PC-9 (cell line): ENCODE results near the gene C21orf91. TPM values are rescaled to one million over a fixed set of nuclear protein-coding genes. Genes with fewer than 3 reads are reported as not detected.

ENCODE experiments used
- BruUV-seq: library from RNA; stranded (reverse); fragments of 400-500 nt; replicated peaks from 2 replicates; lab custom pipeline; 2021; lab: Mats Ljungman, UMichigan
- CTCF ChIA-PET: fragments of 300-600 bp; sonication (Branson Sonifier 250); formaldehyde crosslinking; loops from one replicate; lab custom pipeline; 2022; ENCODE audit warnings: antibody characterized with exemption; lab: Charles Lee
- POLR2A ChIA-PET: fragments of 300-600 bp; sonication (Branson Sonifier 250); formaldehyde crosslinking; loops from one replicate; lab custom pipeline; 2022; ENCODE audit warnings: antibody characterized with exemption; ENCODE audit not compliant: unreplicated experiment; lab: Charles Lee
- DNase-seq, 2 experiments: peaks; one replicate each; pipeline versions ENCODE4 v3.0.0 to v3.0.0-alpha.2; 2015 to 2022; ENCODE audit warnings: mixed read lengths in 1 of 2
- H2AFZ ChIP-seq: fragments of 200-600 bp; sonication (generic); 2 replicates; pipeline ENCODE4 v1.8.1; 2017; ENCODE audit warnings: antibody characterized with exemption
- H3F3A ChIP-seq: fragments of 200-600 bp; sonication (generic); 2 replicates; pipeline ENCODE4 v1.8.1; 2017; ENCODE audit warnings: antibody characterized with exemption, mild to moderate bottlenecking, low read depth; ENCODE audit not compliant: insufficient read depth
- H3K27ac ChIP-seq: fragments of 200-600 bp; sonication (generic); 2 replicates; pipeline ENCODE4 v1.6.1; 2016; ENCODE audit warnings: mixed run types
- H3K27me3 ChIP-seq: fragments of 200-600 bp; sonication (generic); 2 replicates; pipeline ENCODE4 v1.6.1; 2016; ENCODE audit warnings: low read depth, mixed run types; ENCODE audit not compliant: insufficient read depth
- H3K36me3 ChIP-seq: fragments of 200-600 bp; sonication (generic); 2 replicates; pipeline ENCODE4 v1.6.1; 2016; ENCODE audit warnings: low read depth, mixed run types
- H3K4me1 ChIP-seq: fragments of 200-600 bp; sonication (generic); replicated peaks from 2 replicates; pipeline ENCODE4 v1.6.1; 2016; ENCODE audit warnings: mixed run types; ENCODE audit not compliant: insufficient read depth
- H3K4me2 ChIP-seq: fragments of 200-600 bp; sonication (generic); 2 replicates; pipeline ENCODE4 v1.6.1; 2017; ENCODE audit warnings: mixed run types
- H3K4me3 ChIP-seq: fragments of 200-600 bp; sonication (generic); 2 replicates; pipeline ENCODE4 v1.6.1; 2016; ENCODE audit warnings: mixed run types
- H3K79me2 ChIP-seq: fragments of 200-600 bp; sonication (generic); 2 replicates; pipeline ENCODE4 v1.6.1; 2017; ENCODE audit warnings: low read depth, mixed run types
- H3K9me2 ChIP-seq: fragments of 200-600 bp; sonication (generic); 2 replicates; pipeline ENCODE4 v1.8.1; 2017; ENCODE audit warnings: mild to moderate bottlenecking; ENCODE audit not compliant: insufficient read depth
- H3K9me3 ChIP-seq: fragments of 200-600 bp; sonication (generic); 2 replicates; pipeline ENCODE4 v1.8.1; 2016; ENCODE audit warnings: low read depth; ENCODE audit not compliant: insufficient read depth
- H4K20me1 ChIP-seq: fragments of 200-600 bp; sonication (generic); 2 replicates; pipeline ENCODE4 v1.8.1; 2017; ENCODE audit not compliant: insufficient read depth
- CTCF ChIP-seq: fragments of 200-600 bp; sonication (generic); conservative IDR thresholded peaks from 2 replicates; pipeline ENCODE4 v1.6.1; 2017; ENCODE audit warnings: mixed run types, antibody characterized with exemption, mild to moderate bottlenecking, moderate library complexity
- EZH2 ChIP-seq: fragments of 200-600 bp; sonication (generic); IDR thresholded peaks from 2 replicates; pipeline ENCODE4 v1.8.0; 2017; ENCODE audit warnings: antibody characterized with exemption, low read depth
- intact Hi-C: fragments of 100-400 bp; cut with micrococcal nuclease; formaldehyde crosslinking; loops from one replicate; pipeline ENCODE4 v1.10.0; 2022; ENCODE audit not compliant: unreplicated experiment
- total RNA-seq: library from RNA; stranded (reverse); gene quantifications from 2 replicates; pipeline ENCODE4 v1.2.3, GENCODE V29; 2021

Gene C21orf91
- total RNA-seq, 1 experiment from 2014 or later: 15.5 TPM

GRCh38 chr21:17783003-17783402, 36.2 kb downstream of the C21orf91 start:
- TF ChIP-seq CTCF (no peak), EZH2 (no peak)
- no peaks in the 10 kb centered on the region for H3K9me2 ChIP-seq
- H2AFZ ChIP-seq: no peak overlapping the region
- intact Hi-C loops: no loop called here
- no peak overlapping the region for H3K4me3 ChIP-seq
- no TSS peak for BruUV-seq
- no peaks in the 10 kb centered on the region for H3K27me3 ChIP-seq
- peaks cover 7% of the 10 kb centered on the region; the same call in 1 of the 2 replicates for H3K36me3 ChIP-seq
- no peak overlapping the region for H3K4me2 ChIP-seq
- H4K20me1 ChIP-seq: no peaks in the 10 kb centered on the region
- H3K79me2 ChIP-seq: no peaks in the 10 kb centered on the region
- ChIA-PET CTCF (no interaction called here), POLR2A (no interaction called here)
- DNase-seq: no peak
- H3K9me3 ChIP-seq: no peaks in the 10 kb centered on the region
- H3K27ac ChIP-seq: no peak overlapping the region
- no peaks in the 10 kb centered on the region for H3K4me1 ChIP-seq
- H3F3A ChIP-seq: no peaks in the 10 kb centered on the region

- TF ChIP-seq EZH2: no peak
- TF ChIP-seq CTCF: no peak
- intact Hi-C loops: no loop called here
- POLR2A ChIA-PET: no interaction called here
- H3K27ac ChIP-seq: no peak overlapping the region
- no peak overlapping the region for H3K4me2 ChIP-seq
- no TSS peak for BruUV-seq
- no peaks in the 10 kb centered on the region; the same call in 1 of the 2 replicates for H3F3A ChIP-seq
- H3K9me3 ChIP-seq: no peaks in the 10 kb centered on the region
- DNase-seq: no peak
- no peak overlapping the region for H2AFZ ChIP-seq
- H3K4me3 ChIP-seq: no peak overlapping the region
- H3K27me3 ChIP-seq: no peaks in the 10 kb centered on the region
- no peaks in the 10 kb centered on the region; the same call in 1 of the 2 replicates for H3K4me1 ChIP-seq
- CTCF ChIA-PET: no interaction called here
- no peaks in the 10 kb centered on the region for H4K20me1 ChIP-seq
- peaks cover 6% of the 10 kb centered on the region; the same call in 1 of the 2 replicates for H3K36me3 ChIP-seq
- no peaks in the 10 kb centered on the region for H3K79me2 ChIP-seq
- H3K9me2 ChIP-seq: no peaks in the 10 kb centered on the region
Measured at GRCh38 chr21:17782051-17782450, 37.1 kb downstream of the C21orf91 start.

GRCh38 chr21:17781524-17781923, 37.6 kb downstream of the C21orf91 start:
- TF ChIP-seq EZH2 (no peak), CTCF (no peak)
- H3K9me2 ChIP-seq: no peaks in the 10 kb centered on the region
- intact Hi-C loops: no loop called here
- H3F3A ChIP-seq: no peaks in the 10 kb centered on the region; the same call in 1 of the 2 replicates
- no peaks in the 10 kb centered on the region for H3K79me2 ChIP-seq
- H3K36me3 ChIP-seq: peaks cover under 1% of the 10 kb centered on the region; the same call in 1 of the 2 replicates
- no peak overlapping the region for H3K27ac ChIP-seq
- no peaks in the 10 kb centered on the region for H4K20me1 ChIP-seq
- no TSS peak for BruUV-seq
- no peak overlapping the region for H2AFZ ChIP-seq
- no peaks in the 10 kb centered on the region; the same call in 1 of the 2 replicates for H3K4me1 ChIP-seq
- H3K4me3 ChIP-seq: no peak overlapping the region
- H3K4me2 ChIP-seq: no peak overlapping the region
- CTCF ChIA-PET: no interaction called here
- no peak for DNase-seq
- no peaks in the 10 kb centered on the region for H3K9me3 ChIP-seq
- H3K27me3 ChIP-seq: no peaks in the 10 kb centered on the region
- POLR2A ChIA-PET: interaction anchor here (0.6 kb wide), 1 partner anchor 18 kb away, joined by 5 read pairs; no protein-coding TSS in a partner anchor
